ENCODE data around the gene OR6C75. TPM values are rescaled to one million over a fixed set of nuclear protein-coding genes. Genes with fewer than 3 reads are reported as not detected.
"Not testable (repeated sequence)": the region's sequence is repeated elsewhere in the genome, so short reads cannot be mapped to it uniquely, and the experiment has no call there.

The OR6C75 gene
- not detected in 2 replicates for total RNA-seq
- long read RNA-seq = 0 reads

DNA sequence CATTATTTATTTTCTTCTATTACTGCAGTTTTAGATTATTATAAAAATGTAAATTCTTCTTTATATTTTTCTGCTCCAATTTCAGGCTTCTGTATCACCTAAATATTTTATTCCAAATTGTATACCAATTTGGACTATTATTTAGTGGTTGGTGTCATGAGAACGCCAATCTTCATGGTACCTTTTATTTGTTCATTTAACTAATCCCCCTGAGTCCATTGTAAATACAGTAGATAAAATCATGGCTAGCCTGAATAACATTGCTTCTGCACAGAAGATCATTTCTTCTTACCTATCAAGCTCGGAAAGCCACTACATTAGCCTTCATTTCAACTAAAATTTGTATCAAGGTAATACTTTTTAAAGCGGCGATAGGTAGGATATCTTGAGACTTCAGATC is at the start of gene OR6C75:
Gene OR6C75 (plus strand): TSS at position 301 of the 400 bp plus-strand sequence. CDS start 2,136 bp downstream, outside the sequence.
- no peaks in the 10 kb centered on the region for H3K36me3 Mint-ChIP-seq (ENCODE audit: unreplicated experiment)

DNA sequence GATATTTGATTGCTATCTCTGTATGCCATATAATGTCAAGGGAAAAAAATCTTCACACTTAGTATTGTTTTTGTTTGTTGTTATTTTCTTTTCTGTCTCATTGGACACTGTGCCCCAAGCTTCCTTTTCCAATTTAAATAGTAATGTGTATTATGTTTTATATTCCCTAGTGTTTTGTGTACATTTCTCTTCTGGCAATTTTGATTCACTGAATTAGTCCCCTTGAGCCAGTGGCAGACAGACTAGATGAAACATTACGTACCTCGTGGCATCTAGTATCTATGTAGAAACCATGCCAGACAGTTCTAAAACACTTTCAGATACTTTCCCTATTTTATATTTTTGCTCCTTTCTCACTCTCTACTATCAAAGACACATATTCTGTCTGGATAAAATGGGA is 48.7 kb upstream of the OR6C75 start, which contains the start of gene OR6C1:
Gene OR6C1 (plus strand): TSS at position 301 of the 400 bp plus-strand sequence. CDS start 6,257 bp downstream, outside the sequence.
- H3K27me3 Mint-ChIP-seq (ENCODE audit: unreplicated experiment) = peaks cover 5% of the 10 kb centered on the region
- H3K9me3 Mint-ChIP-seq (ENCODE audit: unreplicated experiment) = no peaks in the 10 kb centered on the region
- H3K27ac Mint-ChIP-seq (ENCODE audit: unreplicated experiment) = no peak within 1 kb of the TSS
- TF ChIP-seq, protein P1, sequence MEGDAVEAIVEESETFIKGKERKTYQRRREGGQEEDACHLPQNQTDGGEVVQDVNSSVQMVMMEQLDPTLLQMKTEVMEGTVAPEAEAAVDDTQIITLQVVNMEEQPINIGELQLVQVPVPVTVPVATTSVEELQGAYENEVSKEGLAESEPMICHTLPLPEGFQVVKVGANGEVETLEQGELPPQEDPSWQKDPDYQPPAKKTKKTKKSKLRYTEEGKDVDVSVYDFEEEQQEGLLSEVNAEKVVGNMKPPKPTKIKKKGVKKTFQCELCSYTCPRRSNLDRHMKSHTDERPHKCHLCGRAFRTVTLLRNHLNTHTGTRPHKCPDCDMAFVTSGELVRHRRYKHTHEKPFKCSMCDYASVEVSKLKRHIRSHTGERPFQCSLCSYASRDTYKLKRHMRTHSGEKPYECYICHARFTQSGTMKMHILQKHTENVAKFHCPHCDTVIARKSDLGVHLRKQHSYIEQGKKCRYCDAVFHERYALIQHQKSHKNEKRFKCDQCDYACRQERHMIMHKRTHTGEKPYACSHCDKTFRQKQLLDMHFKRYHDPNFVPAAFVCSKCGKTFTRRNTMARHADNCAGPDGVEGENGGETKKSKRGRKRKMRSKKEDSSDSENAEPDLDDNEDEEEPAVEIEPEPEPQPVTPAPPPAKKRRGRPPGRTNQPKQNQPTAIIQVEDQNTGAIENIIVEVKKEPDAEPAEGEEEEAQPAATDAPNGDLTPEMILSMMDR (IDR thresholded peaks at IDR 0.05) = no peak
- no peaks in the 10 kb centered on the region for H3K4me1 Mint-ChIP-seq (ENCODE audit: unreplicated experiment)
- H3K36me3 Mint-ChIP-seq (ENCODE audit: unreplicated experiment) = no peaks in the 10 kb centered on the region
- H3K4me3 Mint-ChIP-seq (ENCODE audit: unreplicated experiment) = no peak within 1 kb of the TSS
- no peak for DNase-seq (ENCODE audit: extremely low spot score, unreplicated experiment)

More for the DNA sequence above, at the start of gene OR6C75:
- no peak within 1 kb of the TSS for H3K27ac Mint-ChIP-seq (ENCODE audit: unreplicated experiment)
- TF ChIP-seq, protein P1 (IDR thresholded peaks at IDR 0.05) = no peak
- no peaks in the 10 kb centered on the region for H3K4me1 Mint-ChIP-seq (ENCODE audit: unreplicated experiment)
- H3K4me3 Mint-ChIP-seq (ENCODE audit: unreplicated experiment) = no peak within 1 kb of the TSS
- DNase-seq (ENCODE audit: extremely low spot score, unreplicated experiment) = no peak
- H3K27me3 Mint-ChIP-seq (ENCODE audit: unreplicated experiment) = no peaks in the 10 kb centered on the region
- no peaks in the 10 kb centered on the region for H3K9me3 Mint-ChIP-seq (ENCODE audit: unreplicated experiment)

DNA sequence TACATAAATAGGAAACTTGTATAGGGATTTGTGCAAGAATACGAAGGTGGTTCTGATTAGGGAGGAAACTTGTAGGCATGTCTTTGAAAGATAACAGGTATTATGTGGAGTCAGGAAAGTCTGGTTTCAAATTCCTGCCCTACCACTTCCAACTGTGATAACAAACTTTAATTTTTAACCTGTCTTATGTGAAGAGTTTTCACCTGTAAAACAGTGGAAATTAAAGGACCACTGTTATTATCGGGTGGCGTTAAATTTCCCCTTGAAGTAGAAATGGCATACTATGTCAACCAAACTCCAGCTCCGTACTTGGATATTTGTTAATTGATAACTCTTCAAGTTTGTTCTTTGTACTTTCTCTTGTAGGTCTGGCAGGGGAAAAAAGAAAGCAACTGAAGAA is 42.6 kb upstream of the OR6C75 start:
- H3K4me3 Mint-ChIP-seq (ENCODE audit: unreplicated experiment) = no peak overlapping the region
- DNase-seq (ENCODE audit: extremely low spot score, unreplicated experiment) = no peak
- no peaks in the 10 kb centered on the region for H3K36me3 Mint-ChIP-seq (ENCODE audit: unreplicated experiment)
- H3K9me3 Mint-ChIP-seq (ENCODE audit: unreplicated experiment) = no peaks in the 10 kb centered on the region
- no peak overlapping the region for H3K27ac Mint-ChIP-seq (ENCODE audit: unreplicated experiment)
- H3K4me1 Mint-ChIP-seq (ENCODE audit: unreplicated experiment) = no peaks in the 10 kb centered on the region
- TF ChIP-seq, protein P1 (IDR thresholded peaks at IDR 0.05) = no peak
- peaks cover 4% of the 10 kb centered on the region for H3K27me3 Mint-ChIP-seq (ENCODE audit: unreplicated experiment)

DNA sequence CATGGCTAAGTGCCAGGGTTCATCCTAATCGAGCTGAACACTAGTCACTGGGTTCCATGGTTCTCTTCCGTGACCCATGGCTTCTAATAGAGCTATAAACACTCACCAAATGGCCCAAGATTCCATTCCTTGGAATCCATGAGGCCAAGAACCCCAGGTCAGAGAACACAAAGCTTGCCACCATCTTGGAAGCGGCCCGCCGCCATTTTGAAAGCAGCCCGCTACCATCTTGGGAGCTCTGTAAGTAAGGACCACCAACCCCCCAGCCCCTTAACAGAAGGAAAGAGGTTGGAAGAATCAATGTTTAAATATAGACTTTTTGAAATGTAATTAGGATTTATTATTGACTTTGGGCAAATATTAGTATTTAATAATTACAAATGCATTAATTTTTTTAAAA is 37.0 kb upstream of the OR6C75 start:
- DNase-seq (ENCODE audit: extremely low spot score, unreplicated experiment); H3K36me3 Mint-ChIP-seq (ENCODE audit: unreplicated experiment); H3K4me1 Mint-ChIP-seq (ENCODE audit: unreplicated experiment); H3K9me3 Mint-ChIP-seq (ENCODE audit: unreplicated experiment); H3K27me3 Mint-ChIP-seq (ENCODE audit: unreplicated experiment); H3K4me3 Mint-ChIP-seq (ENCODE audit: unreplicated experiment); H3K27ac Mint-ChIP-seq (ENCODE audit: unreplicated experiment): not testable (repeated sequence)

DNA sequence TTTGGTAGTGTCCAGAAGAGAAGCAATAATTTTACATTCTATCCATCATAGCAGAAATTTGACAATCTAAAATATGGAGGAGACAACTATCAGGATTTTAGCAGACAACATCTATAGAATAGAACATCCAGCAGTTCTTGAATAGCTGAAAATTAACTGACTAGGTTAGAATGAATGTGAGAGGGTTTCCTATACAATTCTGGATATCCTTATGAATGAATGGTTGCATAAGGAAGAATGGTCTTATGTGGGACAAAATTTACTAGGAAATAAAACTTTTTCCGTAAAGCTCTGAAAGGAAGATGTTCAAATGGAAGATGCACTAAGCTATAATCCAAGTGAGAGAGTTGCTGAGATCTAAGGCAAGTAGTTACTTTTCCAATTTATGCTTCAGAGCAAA is 32.3 kb upstream of the OR6C75 start, which contains the start of gene OR6C3:
Gene OR6C3 (plus strand): TSS at position 301 of the 400 bp plus-strand sequence. CDS start 955 bp downstream, outside the sequence.
- Mint-ChIP-seq H3K27ac (ENCODE audit: unreplicated experiment) (no peak within 1 kb of the TSS), H3K4me1 (ENCODE audit: unreplicated experiment) (no peaks in the 10 kb centered on the region), H3K36me3 (ENCODE audit: unreplicated experiment) (no peaks in the 10 kb centered on the region), H3K27me3 (ENCODE audit: unreplicated experiment) (peaks cover 3% of the 10 kb centered on the region), H3K9me3 (ENCODE audit: unreplicated experiment) (no peaks in the 10 kb centered on the region), H3K4me3 (ENCODE audit: unreplicated experiment) (no peak within 1 kb of the TSS)
- TF ChIP-seq, protein P1 (IDR thresholded peaks at IDR 0.05) = no peak
- DNase-seq (ENCODE audit: extremely low spot score, unreplicated experiment) = no peak

Data from osteocyte (in vitro differentiated cells).